ENCODE data around the gene ILKAP.

DNA sequence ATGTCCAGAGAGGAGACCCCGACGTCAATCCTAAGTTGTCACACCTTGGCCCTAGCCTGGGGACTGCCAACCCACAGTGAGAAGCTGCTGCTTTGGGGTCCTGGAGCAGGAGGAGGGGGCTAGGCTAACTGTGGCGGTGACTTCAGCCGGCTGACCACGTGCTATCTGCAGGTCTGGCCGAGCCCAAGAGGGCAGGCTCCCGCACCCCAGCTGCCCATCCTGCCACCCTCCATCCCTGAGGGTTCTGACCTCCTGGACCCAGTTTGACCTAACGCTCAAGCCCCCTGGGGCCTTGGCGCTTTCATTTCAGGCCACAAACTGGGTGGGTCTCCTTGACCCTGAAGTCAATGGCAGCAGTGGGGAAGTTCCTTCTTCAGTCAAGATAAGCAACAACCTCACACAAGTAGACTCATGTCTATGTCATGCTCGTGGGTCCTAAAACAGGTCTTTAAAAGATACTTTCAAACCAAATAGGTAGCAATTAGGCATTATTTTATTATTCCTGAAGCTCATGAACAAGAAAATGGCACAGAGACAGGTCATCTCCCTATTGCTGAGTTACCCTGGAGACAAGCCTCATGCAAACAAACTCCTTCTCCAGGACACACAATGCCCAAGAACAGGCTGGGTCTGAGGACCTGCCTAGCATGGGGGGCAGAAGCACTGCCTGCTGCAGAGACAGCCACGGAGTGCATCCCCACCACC lies 34.1 kb upstream of the ILKAP start:
- TF ChIP-seq, protein P1, sequence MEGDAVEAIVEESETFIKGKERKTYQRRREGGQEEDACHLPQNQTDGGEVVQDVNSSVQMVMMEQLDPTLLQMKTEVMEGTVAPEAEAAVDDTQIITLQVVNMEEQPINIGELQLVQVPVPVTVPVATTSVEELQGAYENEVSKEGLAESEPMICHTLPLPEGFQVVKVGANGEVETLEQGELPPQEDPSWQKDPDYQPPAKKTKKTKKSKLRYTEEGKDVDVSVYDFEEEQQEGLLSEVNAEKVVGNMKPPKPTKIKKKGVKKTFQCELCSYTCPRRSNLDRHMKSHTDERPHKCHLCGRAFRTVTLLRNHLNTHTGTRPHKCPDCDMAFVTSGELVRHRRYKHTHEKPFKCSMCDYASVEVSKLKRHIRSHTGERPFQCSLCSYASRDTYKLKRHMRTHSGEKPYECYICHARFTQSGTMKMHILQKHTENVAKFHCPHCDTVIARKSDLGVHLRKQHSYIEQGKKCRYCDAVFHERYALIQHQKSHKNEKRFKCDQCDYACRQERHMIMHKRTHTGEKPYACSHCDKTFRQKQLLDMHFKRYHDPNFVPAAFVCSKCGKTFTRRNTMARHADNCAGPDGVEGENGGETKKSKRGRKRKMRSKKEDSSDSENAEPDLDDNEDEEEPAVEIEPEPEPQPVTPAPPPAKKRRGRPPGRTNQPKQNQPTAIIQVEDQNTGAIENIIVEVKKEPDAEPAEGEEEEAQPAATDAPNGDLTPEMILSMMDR (IDR thresholded peaks at IDR 0.05): no peak
- TF ChIP-seq POLR2A (IDR thresholded peaks at IDR 0.05) (no peak), EP300 (IDR thresholded peaks at IDR 0.05) (no peak), POLR2AphosphoS5 (IDR thresholded peaks at IDR 0.05) (no peak)

Measured in gastroesophageal sphincter (tissue), 3 donors.